Motor neuron (in vitro differentiated cells): ENCODE measurements around the gene CD247. TPM values are rescaled to one million over a fixed set of nuclear protein-coding genes. Genes with fewer than 3 reads are reported as not detected.

Source experiments
- ATAC-seq, 8 experiments: fragments of 200-7000 bp; cut with Tn5 transposase; replicated peaks in 6 of 8; 2 replicates each; pipeline ENCODE4 v1.8.0; 2021; ENCODE audit warnings: mild to moderate bottlenecking in 8 of 8, moderate library complexity in 8 of 8
- H3K27ac ChIP-seq, 2 donors: fragments of 250-450 bp; sonication (Bioruptor Pico); 2 replicates each; pipeline ENCODE4 v1.9.0; 2021; ENCODE audit warnings: antibody characterized with exemption in 2 of 2, mild to moderate bottlenecking in 2 of 2, moderate library complexity in 1 of 2
- H3K4me1 ChIP-seq, 2 donors: fragments of 250-450 bp; sonication (Bioruptor Pico); replicated peaks in 1 of 2; 2 replicates each; pipeline ENCODE4 v1.6.1; 2021; ENCODE audit warnings: antibody characterized with exemption in 2 of 2, mild to moderate bottlenecking in 2 of 2, moderate library complexity in 1 of 2
- H3K4me3 ChIP-seq, 5 donors: fragments of 250-450 bp; sonication (Bioruptor Pico); 2 replicates each; pipeline ENCODE4 v1.9.0; 2021; ENCODE audit warnings: antibody characterized with exemption in 5 of 5, mild to moderate bottlenecking in 5 of 5, moderate library complexity in 4 of 5
- WGBS, 10 experiments: fragments of 450-650 bp; shearing (Covaris generic); methylation state at CpG; one replicate each; pipeline ENCODE4 v1.0.0; 2022; 5-methylcytosine and 5-hydroxymethylcytosine counted together
- in situ Hi-C, 9 experiments: fragments of 400-800 bp; cut with MboI; loops; one replicate each; pipeline ENCODE4 v1.15.0; 2021; ENCODE audit warnings: low sequenced_read_pairs in 9 of 9, low pct_unique_long_range_greater_than_20kb in 2 of 9; ENCODE audit not compliant: unreplicated experiment in 9 of 9
- total RNA-seq, 8 experiments: library from RNA; unstranded; fragments of 300-600 nt; gene quantifications; 2 replicates each; pipeline versions ENCODE4 v1.2.3 to v1.2.4, GENCODE V29; 2022

The CD247 gene
- total RNA-seq, 8 experiments from 2014 or later = 0.21 to 4.2 (median 1.8) TPM

GRCh38 chr1:167489571-167490340 lies 28.6 kb downstream of the CD247 start:
- Histone ChIP-seq H3K4me3 (no peak overlapping the region), H3K27ac (peak overlapping the region; percentile 34 to 74)

GRCh38 chr1:167488786-167489185 lies 29.5 kb downstream of the CD247 start:
- Histone ChIP-seq H3K27ac (peak overlapping the region in 1 of 2 donors; percentile 74), H3K4me3 (no peak overlapping the region), H3K4me1 (peaks cover 36 to 41% of the 10 kb centered on the region in 2 donors)
- 0 to 80% (median 5%) methylated on average over 1 to 14 of the region's 14 CpGs for WGBS, 10 experiments
- in situ Hi-C loops = no loop called here
- ATAC-seq = peak in 5 of 8 experiments; percentile 83 to 95 (median 85)

More at GRCh38 chr1:167489571-167490340, 28.6 kb downstream of the CD247 start:
- WGBS, 10 experiments = 7 to 83% (median 46%) methylated on average over 1 to 15 of the region's 20 CpGs; no CpG with 5 or more reads in 1 of the 10 experiments
- in situ Hi-C loops = no loop called here
- peaks cover 36 to 41% of the 10 kb centered on the region in 2 donors for H3K4me1 ChIP-seq
- peak in 5 of 8 experiments; percentile 50 to 72 (median 63) for ATAC-seq

GRCh38 chr1:167487614-167488013 lies 30.7 kb downstream of the CD247 start:
- WGBS, 10 experiments = 40 to 100% (median 81%) methylated on average over 1 to 3 of the region's 3 CpGs; no CpG with 5 or more reads in 2 of the 10 experiments
- Histone ChIP-seq H3K27ac (no peak overlapping the region), H3K4me3 (no peak overlapping the region), H3K4me1 (peaks cover 36 to 41% of the 10 kb centered on the region in 2 donors)
- in situ Hi-C loops = no loop called here
- ATAC-seq = no peak

- Histone ChIP-seq H3K4me3 (no peak overlapping the region), H3K4me1 (peaks cover 29 to 37% of the 10 kb centered on the region in 2 donors), H3K27ac (no peak overlapping the region)
- WGBS, 10 experiments = 31 to 100% (median 76%) methylated on average over 1 to 14 of the region's 15 CpGs
- ATAC-seq = no peak
- in situ Hi-C loops = no loop called here
Observed at GRCh38 chr1:167486090-167486824, 32.1 kb downstream of the CD247 start.

- peak in 1 of 8 experiments; percentile 55 for ATAC-seq
- 67 to 100% (median 85%) methylated on average over 1 to 6 of the region's 12 CpGs; no CpG with 5 or more reads in 2 of the 10 experiments for whole genome bisulfite sequencing, 10 experiments
- in situ Hi-C loops = no loop called here
- Histone ChIP-seq H3K4me3 (no peak overlapping the region), H3K4me1 (peaks cover 25 to 33% of the 10 kb centered on the region in 2 donors), H3K27ac (no peak overlapping the region)
Observed at GRCh38 chr1:167484726-167485502, 33.4 kb downstream of the CD247 start.

GRCh38 chr1:167483790-167484189 lies 34.5 kb downstream of the CD247 start:
- ATAC-seq = no peak
- WGBS, 10 experiments = 80 to 100% (median 83%) methylated on average over 1 to 4 of the region's 7 CpGs; no CpG with 5 or more reads in 7 of the 10 experiments
- Histone ChIP-seq H3K4me1 (peaks cover 14 to 21% of the 10 kb centered on the region in 2 donors), H3K4me3 (no peak overlapping the region), H3K27ac (no peak overlapping the region)
- in situ Hi-C loops = no loop called here

GRCh38 chr1:167482184-167482583 lies 36.1 kb downstream of the CD247 start:
- in situ Hi-C loops = no loop called here
- Histone ChIP-seq H3K27ac (no peak overlapping the region), H3K4me3 (no peak overlapping the region), H3K4me1 (peaks cover 7 to 10% of the 10 kb centered on the region in 2 donors)
- ATAC-seq = peak in 2 of 8 experiments; percentile 71 to 90
- 0 to 92% (median 61%) methylated on average over 1 to 3 of the region's 4 CpGs; no CpG with 5 or more reads in 5 of the 10 experiments for WGBS, 10 experiments

GRCh38 chr1:167479331-167479979 lies 38.9 kb downstream of the CD247 start:
- H3K4me3 ChIP-seq = no peak overlapping the region
- in situ Hi-C loops = no loop called here
- H3K27ac ChIP-seq = no peak overlapping the region
- WGBS, 10 experiments = 50 to 100% (median 80%) methylated on average over 1 to 9 of the region's 10 CpGs
- no peak for ATAC-seq
- no peaks in the 10 kb centered on the region for H3K4me1 ChIP-seq

GRCh38 chr1:167477986-167478385 lies 40.3 kb downstream of the CD247 start:
- H3K4me1 ChIP-seq = peaks cover 7 to 10% of the 10 kb centered on the region in 2 donors
- in situ Hi-C loops = no loop called here
- WGBS, 10 experiments = 10 to 93% (median 74%) methylated on average over 1 to 4 of the region's 5 CpGs; no CpG with 5 or more reads in 3 of the 10 experiments
- ATAC-seq = no peak
- H3K4me3 ChIP-seq = no peak overlapping the region
- H3K27ac ChIP-seq = no peak overlapping the region

GRCh38 chr1:167476061-167476460 lies 42.3 kb downstream of the CD247 start:
- no peak for ATAC-seq
- Histone ChIP-seq H3K4me1 (peaks cover 7 to 15% of the 10 kb centered on the region in 2 donors), H3K4me3 (no peak overlapping the region), H3K27ac (no peak overlapping the region)
- WGBS, 10 experiments = 80 to 100% (median 93%) methylated on average over 1 to 2 of the region's 2 CpGs; no CpG with 5 or more reads in 4 of the 10 experiments
- in situ Hi-C loops = no loop called here

- in situ Hi-C loops = no loop called here
- Histone ChIP-seq H3K4me1 (peaks cover 7 to 15% of the 10 kb centered on the region in 2 donors), H3K27ac (no peak overlapping the region), H3K4me3 (no peak overlapping the region)
- peak in 1 of 8 experiments; percentile 63 for ATAC-seq
- 42 to 92% (median 66%) methylated on average over 1 to 3 of the region's 5 CpGs; no CpG with 5 or more reads in 4 of the 10 experiments for WGBS, 10 experiments
Observed at GRCh38 chr1:167474191-167474641, 44.1 kb downstream of the CD247 start.

- no peak overlapping the region for H3K4me3 ChIP-seq
- peaks cover 7 to 15% of the 10 kb centered on the region in 2 donors for H3K4me1 ChIP-seq
- ATAC-seq = peak in 2 of 8 experiments; percentile 9 to 27
- H3K27ac ChIP-seq = no peak overlapping the region
- in situ Hi-C loops = no loop called here
- WGBS, 10 experiments = 17 to 100% (median 69%) methylated on average over 1 to 5 of the region's 5 CpGs; no CpG with 5 or more reads in 1 of the 10 experiments
Observed at GRCh38 chr1:167473761-167474160, 44.6 kb downstream of the CD247 start.
